GM12873 (cell line): Measurements from ENCODE around the gene KLHL42.

Experiments used
- TF ChIP-seq, protein P1 (sequence below): IDR thresholded peaks from 2 replicates; pipeline ENCODE4 v1.5.1; 2012; ENCODE audit warnings: low read depth, mild to moderate bottlenecking, moderate library complexity, low read length, control low read depth; ENCODE audit not compliant: insufficient read depth; ENCODE audit errors: missing control alignments

The KLHL42 gene

DNA sequence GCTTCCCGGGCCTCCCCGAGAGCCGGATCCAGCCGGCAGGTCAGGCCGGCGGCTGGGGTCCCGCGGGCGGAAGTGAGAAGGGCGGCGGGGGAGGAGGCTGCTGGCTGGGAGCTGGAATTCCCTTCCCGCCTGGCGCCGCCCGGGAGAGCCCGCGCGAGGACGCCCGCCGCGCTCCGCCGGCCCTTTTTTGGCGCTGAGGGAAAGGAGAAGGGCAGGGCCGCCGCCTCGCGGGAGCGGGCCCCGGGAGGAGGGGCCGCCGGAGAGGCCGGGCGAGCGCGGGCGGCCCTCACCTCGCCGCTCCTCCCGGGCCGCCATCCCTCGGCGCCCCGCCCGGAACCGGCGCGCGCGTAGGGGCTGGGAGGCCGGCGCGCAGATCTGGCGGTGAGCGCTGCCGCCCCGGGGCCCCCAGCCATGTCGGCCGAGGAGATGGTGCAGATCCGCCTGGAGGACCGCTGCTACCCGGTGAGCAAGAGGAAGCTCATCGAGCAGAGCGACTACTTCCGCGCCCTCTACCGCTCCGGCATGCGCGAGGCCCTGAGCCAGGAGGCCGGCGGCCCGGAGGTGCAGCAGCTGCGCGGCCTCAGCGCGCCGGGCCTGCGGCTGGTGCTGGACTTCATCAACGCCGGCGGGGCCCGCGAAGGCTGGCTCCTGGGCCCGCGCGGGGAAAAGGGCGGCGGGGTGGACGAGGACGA, at the start of gene KLHL42, which contains the start of gene MANSC4:
Gene KLHL42 (plus strand): TSS at position 314 of the 692 bp plus-strand sequence. CDS start 98 bp downstream, at position 412.
Gene MANSC4 (minus strand): TSS at position 317 of the 692 bp plus-strand sequence. CDS start 8,960 bp downstream, outside the sequence.
- TF ChIP-seq, protein P1, sequence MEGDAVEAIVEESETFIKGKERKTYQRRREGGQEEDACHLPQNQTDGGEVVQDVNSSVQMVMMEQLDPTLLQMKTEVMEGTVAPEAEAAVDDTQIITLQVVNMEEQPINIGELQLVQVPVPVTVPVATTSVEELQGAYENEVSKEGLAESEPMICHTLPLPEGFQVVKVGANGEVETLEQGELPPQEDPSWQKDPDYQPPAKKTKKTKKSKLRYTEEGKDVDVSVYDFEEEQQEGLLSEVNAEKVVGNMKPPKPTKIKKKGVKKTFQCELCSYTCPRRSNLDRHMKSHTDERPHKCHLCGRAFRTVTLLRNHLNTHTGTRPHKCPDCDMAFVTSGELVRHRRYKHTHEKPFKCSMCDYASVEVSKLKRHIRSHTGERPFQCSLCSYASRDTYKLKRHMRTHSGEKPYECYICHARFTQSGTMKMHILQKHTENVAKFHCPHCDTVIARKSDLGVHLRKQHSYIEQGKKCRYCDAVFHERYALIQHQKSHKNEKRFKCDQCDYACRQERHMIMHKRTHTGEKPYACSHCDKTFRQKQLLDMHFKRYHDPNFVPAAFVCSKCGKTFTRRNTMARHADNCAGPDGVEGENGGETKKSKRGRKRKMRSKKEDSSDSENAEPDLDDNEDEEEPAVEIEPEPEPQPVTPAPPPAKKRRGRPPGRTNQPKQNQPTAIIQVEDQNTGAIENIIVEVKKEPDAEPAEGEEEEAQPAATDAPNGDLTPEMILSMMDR, result no peak

DNA sequence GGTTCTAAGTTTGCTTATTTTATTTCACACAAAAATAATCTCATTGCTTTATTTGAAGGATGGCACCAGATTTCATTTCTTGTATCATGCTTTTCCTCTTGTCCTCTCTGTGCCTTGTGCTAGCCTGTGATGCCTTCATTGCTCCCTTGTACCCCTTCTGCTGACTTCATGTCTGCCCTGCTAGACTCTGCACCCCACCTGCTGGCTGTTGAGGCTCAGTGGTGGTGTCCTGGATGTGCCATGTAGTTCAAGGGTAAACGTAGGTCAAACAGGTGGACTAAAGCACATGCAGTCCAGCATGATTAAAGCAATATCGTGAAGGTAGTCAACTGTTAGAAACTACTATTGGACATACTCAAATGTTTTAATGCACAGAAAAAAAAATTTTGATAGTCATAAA, 47.8 kb upstream of the KLHL42 start:
- TF ChIP-seq, protein P1, result peak; percentile 50

DNA sequence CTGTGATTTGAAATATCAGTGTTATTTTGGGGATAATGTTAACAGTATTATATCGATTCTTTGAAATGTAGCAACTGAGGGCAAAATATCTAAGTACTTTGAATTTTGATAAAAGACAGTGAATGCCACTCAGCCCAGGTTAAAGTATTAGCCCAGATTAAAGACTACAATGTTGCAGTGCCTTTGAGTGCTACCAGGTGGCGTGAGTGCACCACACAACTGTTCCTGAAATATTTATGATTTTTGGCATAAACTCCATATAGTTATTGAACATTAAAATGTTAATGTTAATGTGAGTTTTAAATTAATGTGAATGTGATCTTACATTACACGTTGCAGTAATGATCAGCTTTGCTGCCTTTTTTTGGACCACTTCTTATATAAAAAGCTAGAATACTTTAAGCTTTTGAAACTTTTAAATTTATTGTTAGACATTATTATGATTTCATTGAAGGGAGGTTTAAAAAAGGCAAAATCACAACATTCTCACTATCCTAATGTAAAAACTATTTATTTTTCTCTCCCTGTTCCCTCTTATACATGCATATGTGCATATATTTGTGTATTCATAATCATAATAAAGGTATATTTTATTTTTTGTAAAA, 46.9 kb upstream of the KLHL42 start:
- TF ChIP-seq, protein P1, result peak; percentile 79

DNA sequence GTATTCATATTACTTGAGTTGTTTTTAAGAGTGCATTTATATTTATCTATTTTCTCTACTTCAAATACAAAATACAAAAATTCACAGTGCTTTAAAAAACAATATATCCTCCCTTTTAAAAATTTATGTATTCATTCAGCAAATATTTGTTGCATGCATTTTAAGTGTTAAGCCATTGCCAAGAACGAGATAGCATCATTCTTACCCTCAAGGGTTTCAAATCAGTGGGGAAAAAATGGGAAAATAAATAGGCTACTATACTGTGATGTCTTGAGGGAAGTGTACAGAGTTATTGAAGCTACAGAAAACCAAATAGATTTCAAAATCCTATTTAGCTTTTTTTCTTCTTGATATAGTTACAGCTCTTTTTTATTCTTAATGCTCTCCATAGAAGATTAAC, 46.2 kb upstream of the KLHL42 start:
- TF ChIP-seq, protein P1, result no peak

- TF ChIP-seq, protein P1, result no peak
Measured at GRCh38 chr12:27743601-27744000, 36.4 kb upstream of the KLHL42 start.

DNA sequence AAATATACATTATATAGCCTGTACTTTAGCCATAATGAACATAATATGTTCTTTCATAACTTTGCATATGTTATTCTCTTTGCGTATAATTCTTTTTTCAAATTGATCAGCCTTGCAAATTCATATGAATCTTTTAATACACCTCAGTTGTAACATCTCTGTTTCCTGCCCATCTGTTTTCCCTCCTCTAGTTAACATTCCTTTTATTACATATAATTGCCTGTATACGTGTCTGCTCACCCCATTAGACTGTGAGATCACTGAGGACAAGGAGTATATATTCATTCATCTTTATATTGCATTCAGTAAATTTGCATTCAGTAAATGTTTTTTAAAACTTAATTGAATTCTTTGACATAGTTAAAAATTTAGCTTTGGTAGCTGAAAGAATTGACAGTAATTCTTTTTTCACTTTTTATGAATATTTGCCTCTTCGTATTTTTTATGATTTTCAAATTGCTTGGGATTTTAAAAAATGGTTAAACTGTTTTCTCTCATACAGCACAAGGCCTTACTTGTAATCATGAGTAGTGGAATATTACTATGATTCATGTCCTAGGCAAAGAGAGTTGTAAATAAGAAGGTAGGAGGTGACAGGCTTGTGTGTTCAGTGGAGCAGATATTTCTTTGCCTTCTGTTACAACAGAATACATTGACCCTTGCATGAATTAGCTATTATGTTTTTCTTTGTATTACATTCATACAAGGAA, 32.8 kb upstream of the KLHL42 start:
- TF ChIP-seq, protein P1, result no peak
